ENCODE measurements around the gene WDR41. TPM values are rescaled to one million over a fixed set of nuclear protein-coding genes. Genes with fewer than 3 reads are reported as not detected.
"Not testable (repeated sequence)": the region's sequence is repeated elsewhere in the genome, so short reads cannot be mapped to it uniquely, and the experiment has no call there.

WDR41 gene, protein sequence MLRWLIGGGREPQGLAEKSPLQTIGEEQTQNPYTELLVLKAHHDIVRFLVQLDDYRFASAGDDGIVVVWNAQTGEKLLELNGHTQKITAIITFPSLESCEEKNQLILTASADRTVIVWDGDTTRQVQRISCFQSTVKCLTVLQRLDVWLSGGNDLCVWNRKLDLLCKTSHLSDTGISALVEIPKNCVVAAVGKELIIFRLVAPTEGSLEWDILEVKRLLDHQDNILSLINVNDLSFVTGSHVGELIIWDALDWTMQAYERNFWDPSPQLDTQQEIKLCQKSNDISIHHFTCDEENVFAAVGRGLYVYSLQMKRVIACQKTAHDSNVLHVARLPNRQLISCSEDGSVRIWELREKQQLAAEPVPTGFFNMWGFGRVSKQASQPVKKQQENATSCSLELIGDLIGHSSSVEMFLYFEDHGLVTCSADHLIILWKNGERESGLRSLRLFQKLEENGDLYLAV
- polyA plus RNA-seq: 10 to 100 TPM; 27.9 to 39.8 (median 28.8) TPM

DNA sequence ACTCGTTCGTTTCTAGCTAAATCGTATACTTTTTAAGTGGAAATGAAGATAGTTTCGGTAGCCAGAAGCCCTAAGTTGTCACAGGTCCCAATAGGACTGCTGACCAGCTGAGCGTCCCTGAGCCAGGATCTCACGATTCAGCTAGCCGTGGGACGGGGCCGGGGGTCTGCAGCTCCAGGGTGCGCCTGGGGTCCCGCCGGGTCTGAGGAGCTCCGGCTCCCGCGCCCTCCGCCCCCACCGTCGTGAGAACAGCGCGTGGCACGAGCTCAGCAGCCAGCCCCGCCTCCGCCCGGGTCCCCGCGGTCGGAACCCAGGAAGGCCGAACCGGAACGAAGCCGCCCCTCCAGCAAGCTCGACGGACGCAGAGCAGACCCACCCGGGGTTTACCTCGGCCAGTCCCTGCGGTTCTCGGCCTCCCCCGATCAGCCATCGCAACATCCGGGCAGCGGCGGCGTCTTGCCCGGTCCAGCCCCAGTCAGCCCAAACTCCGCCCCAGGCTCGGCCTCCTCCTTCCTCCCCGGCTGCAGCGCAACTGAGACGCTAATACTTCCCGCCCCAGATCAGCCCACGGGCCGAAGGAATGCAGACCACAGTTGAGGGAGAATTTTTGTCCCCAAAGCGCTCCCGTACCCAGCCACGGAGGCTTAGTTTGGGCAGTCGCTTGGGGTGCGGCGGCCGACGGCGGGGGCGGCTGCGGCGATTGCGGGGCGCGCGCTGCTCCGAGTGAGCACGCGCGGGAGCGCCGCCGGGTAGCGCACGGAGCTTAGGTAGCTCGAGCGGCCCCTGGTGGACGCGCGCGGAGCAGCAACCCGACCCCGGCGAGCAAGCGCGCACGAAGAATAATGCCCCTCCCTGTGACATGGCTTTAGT is at the start of gene WDR41:
Gene WDR41 (minus strand): TSS at position 534 of the 870 bp plus-strand sequence. CDS start 96 bp downstream, at position 438.
- H3K9me3 Mint-ChIP-seq: no peaks in the 10 kb centered on the region
- DNase-seq: peak; percentile 87 to 88 (median 87)
- no peaks in the 10 kb centered on the region for H3K36me3 Mint-ChIP-seq
- H3K4me1 Mint-ChIP-seq: peaks cover 16 to 21% of the 10 kb centered on the region in 2 donors
- peak within 1 kb of the TSS; percentile 75 to 95 (median 94) for H3K27ac Mint-ChIP-seq
- H3K27me3 Mint-ChIP-seq (ENCODE audit: low read depth in 3 of 3): peaks cover 5 to 6% (median 5%) of the 10 kb centered on the region in 3 donors
- peak within 1 kb of the TSS; percentile 91 to 95 (median 94) for H3K4me3 Mint-ChIP-seq

DNA sequence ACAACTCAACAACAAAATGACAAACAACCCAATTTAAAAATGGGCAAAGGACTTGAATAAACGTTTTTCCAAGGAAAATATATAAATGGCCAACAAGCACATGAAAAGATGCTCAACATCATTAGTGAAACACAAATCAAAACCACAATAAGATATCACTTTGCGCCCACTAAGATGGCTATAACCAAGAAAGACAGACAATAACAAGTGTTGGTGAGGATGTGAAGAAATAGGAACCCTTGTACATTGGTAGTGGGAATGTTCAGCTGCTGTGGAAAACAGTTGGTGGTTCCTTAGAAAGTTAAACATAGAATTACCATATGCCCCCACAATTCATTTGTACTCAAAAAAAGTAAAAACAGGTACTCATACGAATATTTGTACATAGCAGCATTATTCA is 39.2 kb upstream of the WDR41 start:
- H3K27ac Mint-ChIP-seq: no peak overlapping the region
- peaks cover 4 to 14% (median 7%) of the 10 kb centered on the region in 3 donors for H3K27me3 Mint-ChIP-seq (ENCODE audit: low read depth in 3 of 3)
- peaks cover 0 to 1% (median 0%) of the 10 kb centered on the region in 6 donors for H3K9me3 Mint-ChIP-seq
- H3K4me3 Mint-ChIP-seq: no peak overlapping the region
- no peaks in the 10 kb centered on the region for H3K4me1 Mint-ChIP-seq
- H3K36me3 Mint-ChIP-seq: peaks cover 0 to 4% (median 0%) of the 10 kb centered on the region in 3 donors
- DNase-seq: no peak

DNA sequence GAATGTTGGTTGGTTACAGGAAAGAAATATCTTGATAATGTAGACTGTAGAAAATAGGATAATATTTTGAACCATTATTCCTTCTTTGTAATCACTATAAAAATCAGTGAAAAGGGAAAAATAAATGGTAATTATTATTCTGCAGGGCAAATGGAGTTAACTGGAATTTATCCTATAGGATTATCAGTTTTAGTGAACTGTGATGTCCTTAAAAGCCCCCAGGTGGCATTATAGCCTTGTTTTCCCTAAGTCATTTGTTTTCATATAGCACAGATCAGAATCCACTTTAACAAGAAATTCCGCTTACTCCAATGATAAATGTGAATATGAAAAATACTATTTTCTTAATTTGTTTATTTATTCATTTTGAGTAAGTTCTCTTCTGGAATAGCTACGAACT is 26.2 kb upstream of the WDR41 start:
- DNase-seq: no peak
- no peak overlapping the region for H3K27ac Mint-ChIP-seq
- H3K36me3 Mint-ChIP-seq: no peaks in the 10 kb centered on the region
- no peak overlapping the region for H3K4me3 Mint-ChIP-seq
- H3K27me3 Mint-ChIP-seq (ENCODE audit: low read depth in 3 of 3): peaks cover 0 to 5% (median 2%) of the 10 kb centered on the region in 3 donors
- no peaks in the 10 kb centered on the region for H3K4me1 Mint-ChIP-seq
- no peaks in the 10 kb centered on the region for H3K9me3 Mint-ChIP-seq

DNA sequence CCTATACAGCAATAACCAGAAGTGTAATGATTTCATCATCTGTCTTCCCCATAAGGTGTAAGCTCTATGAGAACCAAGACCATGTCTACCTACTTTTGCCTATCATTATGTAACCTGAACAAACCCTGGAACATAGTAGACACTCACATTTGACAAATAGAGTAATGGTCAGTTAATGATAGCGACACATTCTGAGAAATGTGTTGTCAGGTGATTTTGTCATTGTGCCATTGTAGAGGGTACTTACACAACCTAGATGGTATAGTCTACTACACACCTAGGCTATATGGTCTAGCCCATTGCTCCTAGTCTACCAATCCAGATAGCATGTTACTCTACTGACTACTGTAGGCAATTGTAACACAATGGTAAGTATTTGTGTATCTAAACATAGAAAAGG is 22.3 kb upstream of the WDR41 start:
- H3K4me1 Mint-ChIP-seq: no peaks in the 10 kb centered on the region
- DNase-seq: no peak
- H3K36me3 Mint-ChIP-seq: no peaks in the 10 kb centered on the region
- H3K27me3 Mint-ChIP-seq (ENCODE audit: low read depth in 3 of 3): peaks cover 0 to 7% (median 6%) of the 10 kb centered on the region in 3 donors
- no peak overlapping the region for H3K27ac Mint-ChIP-seq
- no peak overlapping the region for H3K4me3 Mint-ChIP-seq
- no peaks in the 10 kb centered on the region for H3K9me3 Mint-ChIP-seq

DNA sequence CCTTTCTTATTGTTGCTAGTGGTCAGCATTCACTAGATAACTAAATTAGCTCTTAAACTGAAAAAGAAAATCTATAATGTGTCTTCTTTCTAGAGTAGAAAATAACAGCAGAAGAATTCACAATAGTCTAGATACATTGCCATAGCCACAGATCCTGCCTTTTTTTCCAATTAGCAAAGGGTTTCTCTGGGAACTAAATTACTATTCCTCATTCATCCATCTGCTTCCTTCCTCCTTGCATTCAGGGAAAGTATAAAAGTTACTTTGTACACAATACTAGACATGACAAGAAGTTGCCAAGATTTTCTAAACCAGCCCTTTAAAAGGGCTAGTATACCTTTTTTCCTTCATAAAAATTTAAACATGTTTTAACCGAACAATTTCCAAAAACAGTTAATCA is 21.2 kb upstream of the WDR41 start:
- no peak overlapping the region for H3K4me3 Mint-ChIP-seq
- no peak for DNase-seq
- peaks cover 4 to 7% (median 6%) of the 10 kb centered on the region in 3 donors for H3K27me3 Mint-ChIP-seq (ENCODE audit: low read depth in 3 of 3)
- H3K36me3 Mint-ChIP-seq: no peaks in the 10 kb centered on the region
- H3K9me3 Mint-ChIP-seq: no peaks in the 10 kb centered on the region
- no peak overlapping the region for H3K27ac Mint-ChIP-seq
- H3K4me1 Mint-ChIP-seq: no peaks in the 10 kb centered on the region

DNA sequence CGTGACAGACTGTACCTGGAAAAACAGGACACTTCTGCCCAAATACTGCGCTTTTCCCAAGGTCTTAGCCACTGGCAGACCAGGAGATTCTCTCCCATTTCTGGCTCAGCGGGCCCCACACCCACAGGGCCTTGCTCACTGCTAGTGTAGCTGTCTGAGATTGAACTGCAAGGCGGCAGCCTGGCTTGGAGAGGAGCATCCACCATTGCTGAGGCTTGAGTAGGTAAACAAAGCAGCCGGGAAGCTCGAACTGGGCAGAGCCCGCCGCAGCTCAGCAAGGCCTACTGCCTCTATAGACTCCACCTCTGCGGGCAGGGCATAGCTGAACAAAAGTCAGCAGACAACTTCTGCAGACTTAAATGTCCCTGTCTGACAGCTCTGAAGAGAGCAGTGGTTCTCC is 9.0 kb upstream of the WDR41 start:
- H3K4me3 Mint-ChIP-seq, H3K36me3 Mint-ChIP-seq, DNase-seq, H3K4me1 Mint-ChIP-seq, H3K27ac Mint-ChIP-seq: not testable (repeated sequence)
- Mint-ChIP-seq H3K9me3 (peaks cover 0 to 11% (median 3%) of the 10 kb centered on the region in 6 donors), H3K27me3 (ENCODE audit: low read depth in 3 of 3) (peaks cover 4 to 24% (median 8%) of the 10 kb centered on the region in 3 donors)

DNA sequence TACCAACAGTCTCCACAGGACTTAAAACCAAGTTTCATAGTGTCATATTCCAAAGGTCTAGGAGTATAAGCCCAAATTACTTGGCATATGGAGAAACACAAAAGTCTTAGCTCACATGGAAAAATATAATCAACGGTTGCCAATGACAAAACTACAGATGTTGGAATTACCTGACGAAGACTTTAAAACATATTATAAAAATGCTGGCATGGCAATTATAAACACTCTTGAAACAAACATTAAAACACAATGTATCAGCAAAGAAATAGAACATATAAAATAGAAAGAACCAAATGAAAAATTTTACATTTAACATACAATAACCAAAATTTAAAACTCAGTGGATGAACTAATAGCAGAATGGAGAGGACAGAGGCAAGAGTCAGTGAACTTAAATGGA is 7.9 kb upstream of the WDR41 start:
- Mint-ChIP-seq H3K36me3 (no peaks in the 10 kb centered on the region), H3K27ac (no peak overlapping the region), H3K4me3 (no peak overlapping the region), H3K27me3 (ENCODE audit: low read depth in 3 of 3) (peaks cover 3 to 22% (median 6%) of the 10 kb centered on the region in 3 donors), H3K4me1 (no peaks in the 10 kb centered on the region), H3K9me3 (peaks cover 0 to 11% (median 3%) of the 10 kb centered on the region in 6 donors)
- DNase-seq: no peak

DNA sequence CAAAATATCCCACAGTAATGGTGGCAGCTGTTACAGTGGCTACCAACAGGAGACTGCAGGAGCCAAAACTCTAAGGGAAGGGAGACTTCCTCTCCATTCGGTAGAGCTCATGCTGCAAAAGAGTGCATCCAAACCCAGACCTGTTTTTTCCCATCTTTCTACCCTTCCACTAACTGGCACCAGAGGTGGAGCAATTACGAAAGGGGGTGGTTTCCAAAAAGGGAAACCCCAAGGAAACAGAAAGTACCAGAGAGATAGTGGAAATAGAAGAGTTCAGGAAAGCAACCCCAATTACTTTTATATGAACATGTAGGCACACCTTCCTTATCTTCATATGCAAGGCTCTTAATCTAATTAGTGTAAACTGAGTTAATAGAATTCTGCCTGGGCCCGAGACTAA is 7.3 kb upstream of the WDR41 start:
- H3K4me3 Mint-ChIP-seq: no peak overlapping the region
- H3K27ac Mint-ChIP-seq: no peak overlapping the region
- peaks cover 0 to 11% (median 3%) of the 10 kb centered on the region in 6 donors for H3K9me3 Mint-ChIP-seq
- peaks cover 5 to 18% (median 6%) of the 10 kb centered on the region in 3 donors for H3K27me3 Mint-ChIP-seq (ENCODE audit: low read depth in 3 of 3)
- H3K4me1 Mint-ChIP-seq: no peaks in the 10 kb centered on the region
- no peak for DNase-seq
- no peaks in the 10 kb centered on the region for H3K36me3 Mint-ChIP-seq

DNA sequence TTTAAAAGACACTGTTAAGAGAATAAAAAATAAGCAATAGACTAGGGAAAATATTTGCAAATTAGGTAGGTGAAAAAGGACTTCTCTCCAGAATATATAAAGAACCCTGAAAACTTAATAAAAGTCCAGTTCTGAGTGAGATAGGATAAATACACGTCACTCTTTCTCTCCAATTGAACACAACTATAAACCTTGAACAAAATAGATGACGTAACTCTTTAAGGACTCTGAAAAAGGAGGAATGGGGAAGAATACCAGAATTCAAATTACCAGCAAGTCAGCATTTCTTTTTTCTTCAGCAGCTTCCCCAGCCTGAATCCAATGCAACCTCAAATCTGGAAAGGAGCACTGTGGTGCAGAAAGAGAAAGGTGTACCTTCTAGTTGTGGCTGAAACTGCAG is 6.8 kb upstream of the WDR41 start:
- peaks cover 0 to 11% (median 3%) of the 10 kb centered on the region in 6 donors for H3K9me3 Mint-ChIP-seq
- no peaks in the 10 kb centered on the region for H3K36me3 Mint-ChIP-seq
- no peaks in the 10 kb centered on the region for H3K4me1 Mint-ChIP-seq
- H3K27me3 Mint-ChIP-seq (ENCODE audit: low read depth in 3 of 3): peaks cover 5 to 16% (median 6%) of the 10 kb centered on the region in 3 donors
- no peak overlapping the region for H3K4me3 Mint-ChIP-seq
- no peak for DNase-seq
- H3K27ac Mint-ChIP-seq: no peak overlapping the region

DNA sequence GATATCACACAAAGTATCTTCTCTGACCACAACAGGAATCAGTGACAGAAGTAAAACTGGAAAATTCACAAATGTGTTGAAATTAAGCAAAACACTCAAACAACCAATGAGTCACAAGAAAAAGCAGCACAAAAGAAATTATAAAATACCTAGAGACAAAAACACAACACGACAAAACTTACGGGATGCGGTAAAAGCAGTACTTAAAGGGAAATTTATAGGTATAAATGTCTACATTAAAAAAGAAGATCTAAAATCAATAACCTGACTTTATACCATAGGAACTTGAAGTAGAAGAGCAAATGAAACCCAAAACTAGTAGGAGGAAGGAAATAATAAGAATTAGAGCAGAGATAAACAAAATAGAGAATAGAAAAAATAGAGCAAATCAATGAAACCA is 2.8 kb upstream of the WDR41 start:
- Mint-ChIP-seq H3K4me3 (peak overlapping the region in 1 of 5 donors; percentile 18), H3K36me3 (no peaks in the 10 kb centered on the region)

DNA sequence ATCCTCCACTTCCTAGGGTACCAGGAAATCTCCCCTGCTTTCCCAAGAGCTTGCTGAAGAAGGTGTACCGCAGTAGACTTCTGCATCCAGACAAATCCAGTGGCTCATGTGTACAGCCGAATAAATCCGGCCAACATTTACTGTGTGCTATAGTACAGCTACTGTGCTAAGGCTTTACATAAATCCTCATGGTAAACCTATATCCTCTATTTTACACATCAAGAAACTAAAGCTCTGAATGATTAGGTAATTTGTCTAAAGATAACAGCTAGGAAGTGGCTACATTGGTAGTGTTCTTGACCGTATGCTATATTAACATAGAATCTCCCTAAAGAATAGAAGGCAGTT is 511 bp upstream of the WDR41 start:
- Mint-ChIP-seq H3K27ac (peak overlapping the region; percentile 75 to 94 (median 90)), H3K36me3 (no peaks in the 10 kb centered on the region), H3K4me1 (peaks cover 16 to 21% of the 10 kb centered on the region in 2 donors), H3K4me3 (peak overlapping the region; percentile 91 to 95 (median 94)), H3K27me3 (ENCODE audit: low read depth in 3 of 3) (peaks cover 5 to 6% (median 5%) of the 10 kb centered on the region in 3 donors), H3K9me3 (no peaks in the 10 kb centered on the region)
- no peak for DNase-seq

More for the DNA sequence above, 2.8 kb upstream of the WDR41 start:
- Mint-ChIP-seq H3K27ac (peak overlapping the region in 1 of 6 donors; percentile 10), H3K27me3 (ENCODE audit: low read depth in 3 of 3) (peaks cover 5 to 7% (median 5%) of the 10 kb centered on the region in 3 donors), H3K4me1 (peaks cover 13 to 21% of the 10 kb centered on the region in 2 donors), H3K9me3 (no peaks in the 10 kb centered on the region)
- no peak for DNase-seq

DNA sequence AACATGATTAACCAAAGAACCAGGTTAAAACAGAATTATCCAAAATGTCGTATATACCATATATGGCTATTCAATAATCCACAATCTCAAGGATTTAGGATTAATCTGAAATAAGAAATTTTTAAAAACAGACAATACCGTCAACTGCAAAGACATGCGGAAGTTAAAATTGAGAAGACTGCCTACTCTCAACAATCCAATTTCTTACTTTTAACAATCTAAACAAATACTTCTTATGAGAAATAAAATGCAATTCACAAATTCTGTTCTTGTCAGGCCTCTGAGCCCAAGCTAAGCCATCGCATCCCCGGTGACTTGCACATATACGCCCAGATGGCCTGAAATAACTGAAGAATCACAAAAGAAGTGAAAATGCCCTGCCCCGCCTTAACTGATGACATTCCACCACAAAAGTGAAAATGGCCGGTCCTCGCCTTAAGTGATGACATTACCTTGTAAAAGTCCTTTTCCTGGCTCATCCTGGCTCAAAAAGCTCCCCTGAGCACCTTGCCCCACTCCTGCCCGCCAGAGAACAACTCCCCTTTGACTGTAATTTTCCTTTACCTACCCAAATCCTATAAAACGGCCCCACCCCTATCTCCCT is 1.3 kb downstream of the WDR41 start:
- peak overlapping the region; percentile 91 to 95 (median 94) for H3K4me3 Mint-ChIP-seq
- peaks cover 16 to 21% of the 10 kb centered on the region in 2 donors for H3K4me1 Mint-ChIP-seq
- DNase-seq: peak in 2 of 3 donors; percentile 10 to 18
- not testable (repeated sequence) for H3K9me3 Mint-ChIP-seq; H3K36me3 Mint-ChIP-seq; H3K27me3 Mint-ChIP-seq (ENCODE audit: low read depth in 3 of 3)
- peak overlapping the region; percentile 75 to 95 (median 90) for H3K27ac Mint-ChIP-seq

DNA sequence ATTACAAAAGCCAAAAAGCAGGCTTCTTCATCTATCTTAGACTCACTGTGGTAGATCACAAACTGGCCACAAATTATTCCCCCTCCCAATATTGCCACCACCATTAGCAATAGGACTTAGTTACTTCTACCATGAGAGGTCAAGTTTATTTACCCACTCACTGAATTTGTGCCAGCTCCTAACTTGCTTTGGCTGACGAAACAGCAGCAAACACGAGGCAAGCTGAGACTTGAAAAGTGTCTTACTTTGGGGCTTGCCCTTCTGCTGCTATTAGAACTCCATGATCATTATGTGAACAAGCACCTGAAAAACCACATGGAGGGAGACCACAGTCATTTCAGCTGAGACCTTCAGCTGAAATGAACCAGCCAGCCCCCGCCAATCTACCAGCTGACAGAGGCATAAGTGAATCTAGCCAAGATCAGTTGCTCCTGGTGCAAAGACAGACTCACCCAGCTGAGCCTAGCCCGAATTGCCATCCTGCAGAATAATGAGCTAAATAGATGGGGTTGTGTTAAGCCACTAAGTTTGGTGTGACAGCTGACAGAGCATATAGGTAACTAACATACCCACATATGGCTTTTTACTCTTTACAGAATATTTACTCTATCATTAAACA is 5.7 kb downstream of the WDR41 start:
- peaks cover 8 to 35% (median 25%) of the 10 kb centered on the region in 3 donors for H3K36me3 Mint-ChIP-seq
- no peak overlapping the region for H3K27ac Mint-ChIP-seq
- no peak for DNase-seq
- no peaks in the 10 kb centered on the region for H3K27me3 Mint-ChIP-seq (ENCODE audit: low read depth in 3 of 3)
- H3K9me3 Mint-ChIP-seq: no peaks in the 10 kb centered on the region
- peaks cover 12 to 15% of the 10 kb centered on the region in 2 donors for H3K4me1 Mint-ChIP-seq
- H3K4me3 Mint-ChIP-seq: no peak overlapping the region

Measured in immature natural killer cell (primary cell).